Measurements from ENCODE around the gene CASP4. TPM values are rescaled to one million over a fixed set of nuclear protein-coding genes. Genes with fewer than 3 reads are reported as not detected.
"Not testable (repeated sequence)": the region's sequence is repeated elsewhere in the genome, so short reads cannot be mapped to it uniquely, and the experiment has no call there.

CASP4 gene
- total RNA-seq, 6 donors from 2014 or later: 86.7 to 157 (median 104) TPM

- Histone ChIP-seq H3K27me3 (no peaks in the 10 kb centered on the region), H3K4me3 (no peak overlapping the region), H3K9me3 (peaks cover 0 to 7% (median 0%) of the 10 kb centered on the region in 4 donors), H3K4me1 (no peaks in the 10 kb centered on the region), H3K27ac (no peak overlapping the region), H3K36me3 (no peaks in the 10 kb centered on the region)
- DNase-seq (no peak), ATAC-seq (ENCODE audit: low FRiP score in 2 of 2) (no peak)
- WGBS, 2 donors: 78 to 84% methylated on average over 1 of the region's 1 CpG
- TF ChIP-seq POLR2A (IDR thresholded peaks at IDR 0.05) (no peak), EP300 (IDR thresholded peaks at IDR 0.05) (no peak), CTCF (IDR thresholded peaks at IDR 0.05) (no peak), POLR2AphosphoS5 (IDR thresholded peaks at IDR 0.05) (no peak)
Observed at GRCh38 chr11:104992781-104993180, 24.4 kb upstream of the CASP4 start.

- H3K27me3 ChIP-seq: no peaks in the 10 kb centered on the region
- ATAC-seq (ENCODE audit: low FRiP score in 2 of 2) (no peak), DNase-seq (no peak)
- H3K27ac ChIP-seq: no peak overlapping the region
- peaks cover 0 to 7% (median 0%) of the 10 kb centered on the region in 4 donors for H3K9me3 ChIP-seq
- H3K36me3 ChIP-seq: no peaks in the 10 kb centered on the region
- 85 to 89% methylated on average over 4 of the region's 4 CpGs for WGBS, 2 donors
- TF ChIP-seq POLR2A (IDR thresholded peaks at IDR 0.05) (no peak), EP300 (IDR thresholded peaks at IDR 0.05) (no peak), POLR2AphosphoS5 (IDR thresholded peaks at IDR 0.05) (no peak), CTCF (IDR thresholded peaks at IDR 0.05) (no peak)
- no peak overlapping the region for H3K4me3 ChIP-seq
- H3K4me1 ChIP-seq: no peaks in the 10 kb centered on the region
Observed at GRCh38 chr11:104991994-104992393, 23.6 kb upstream of the CASP4 start.

GRCh38 chr11:104984808-104985207, 16.4 kb upstream of the CASP4 start:
- Histone ChIP-seq H3K27ac (no peak overlapping the region), H3K27me3 (no peaks in the 10 kb centered on the region), H3K4me1 (no peaks in the 10 kb centered on the region), H3K4me3 (no peak overlapping the region), H3K9me3 (peaks cover 0 to 7% (median 0%) of the 10 kb centered on the region in 4 donors), H3K36me3 (no peaks in the 10 kb centered on the region)
- WGBS, 2 donors: 83 to 84% methylated on average over 3 of the region's 3 CpGs
- TF ChIP-seq EP300 (IDR thresholded peaks at IDR 0.05): no peak
- TF ChIP-seq POLR2AphosphoS5 (IDR thresholded peaks at IDR 0.05): no peak
- no peak for TF ChIP-seq POLR2A (IDR thresholded peaks at IDR 0.05)
- no peak for TF ChIP-seq CTCF (IDR thresholded peaks at IDR 0.05)
- DNase-seq: no peak
- no peak for ATAC-seq (ENCODE audit: low FRiP score in 2 of 2)

GRCh38 chr11:104979839-104980238, 11.5 kb upstream of the CASP4 start:
- no peak for ATAC-seq (ENCODE audit: low FRiP score in 2 of 2)
- TF ChIP-seq POLR2AphosphoS5 (IDR thresholded peaks at IDR 0.05): no peak
- TF ChIP-seq POLR2A (IDR thresholded peaks at IDR 0.05): no peak
- no peak for TF ChIP-seq EP300 (IDR thresholded peaks at IDR 0.05)
- no peak for TF ChIP-seq CTCF (IDR thresholded peaks at IDR 0.05)
- WGBS, 2 donors: 96 to 100% methylated on average over 1 of the region's 1 CpG
- H3K27ac ChIP-seq: no peak overlapping the region
- no peak overlapping the region for H3K4me3 ChIP-seq
- no peak for DNase-seq
- H3K27me3 ChIP-seq: no peaks in the 10 kb centered on the region
- no peaks in the 10 kb centered on the region for H3K9me3 ChIP-seq
- H3K36me3 ChIP-seq: no peaks in the 10 kb centered on the region
- no peaks in the 10 kb centered on the region for H3K4me1 ChIP-seq

GRCh38 chr11:104973616-104974015, 5.2 kb upstream of the CASP4 start:
- WGBS, 2 donors: 97 to 100% methylated on average over 2 of the region's 2 CpGs
- H3K4me3 ChIP-seq: no peak overlapping the region
- no peak for DNase-seq
- no peak for TF ChIP-seq POLR2A (IDR thresholded peaks at IDR 0.05)
- no peak for TF ChIP-seq POLR2AphosphoS5 (IDR thresholded peaks at IDR 0.05)
- no peak for TF ChIP-seq EP300 (IDR thresholded peaks at IDR 0.05)
- TF ChIP-seq CTCF (IDR thresholded peaks at IDR 0.05): no peak
- no peak for ATAC-seq (ENCODE audit: low FRiP score in 2 of 2)
- peaks cover 0 to 9% (median 3%) of the 10 kb centered on the region in 4 donors for H3K4me1 ChIP-seq
- no peak overlapping the region for H3K27ac ChIP-seq
- H3K27me3 ChIP-seq: no peaks in the 10 kb centered on the region
- no peaks in the 10 kb centered on the region for H3K36me3 ChIP-seq
- H3K9me3 ChIP-seq: peaks cover 0 to 3% (median 0%) of the 10 kb centered on the region in 4 donors

GRCh38 chr11:104972924-104973323, 4.5 kb upstream of the CASP4 start:
- H3K27me3 ChIP-seq; ATAC-seq (ENCODE audit: low FRiP score in 2 of 2): not testable (repeated sequence)

More at GRCh38 chr11:104972924-104973323, 4.5 kb upstream of the CASP4 start:
- not testable (repeated sequence) for H3K4me1 ChIP-seq, H3K27ac ChIP-seq, H3K36me3 ChIP-seq, DNase-seq, H3K9me3 ChIP-seq, H3K4me3 ChIP-seq
- 94 to 97% methylated on average over 8 of the region's 8 CpGs for WGBS, 2 donors
